GM12891 (cell line): Measurements from ENCODE around the gene SIAH1.

Source experiments
- PAX5 ChIP-seq: IDR thresholded peaks from 2 replicates; pipeline ENCODE4 v1.6.1; 2011; ENCODE audit warnings: low read length, moderate library complexity, mild to moderate bottlenecking; ENCODE audit not compliant: insufficient read depth, severe bottlenecking
- POLR2A ChIP-seq: IDR thresholded peaks from 2 replicates; pipeline ENCODE4 v1.6.1; 2011; ENCODE audit warnings: low read depth, low read length, control low read depth
- POLR2AphosphoS5 ChIP-seq: IDR thresholded peaks from 2 replicates; pipeline ENCODE4 v1.6.1; 2011; ENCODE audit warnings: low read depth, low read length, control low read depth
- POU2F2 ChIP-seq: IDR thresholded peaks from 2 replicates; pipeline ENCODE4 v1.6.1; 2011; ENCODE audit warnings: low read depth, mild to moderate bottlenecking, control low read depth, low read length, moderate library complexity
- SPI1 ChIP-seq: IDR thresholded peaks from 2 replicates; pipeline ENCODE4 v1.6.1; 2011; ENCODE audit warnings: low read depth, low read length, control low read depth
- TAF1 ChIP-seq: IDR thresholded peaks from 2 replicates; pipeline ENCODE4 v1.6.1; 2011; ENCODE audit warnings: low read depth, low read length, control low read depth

DNA sequence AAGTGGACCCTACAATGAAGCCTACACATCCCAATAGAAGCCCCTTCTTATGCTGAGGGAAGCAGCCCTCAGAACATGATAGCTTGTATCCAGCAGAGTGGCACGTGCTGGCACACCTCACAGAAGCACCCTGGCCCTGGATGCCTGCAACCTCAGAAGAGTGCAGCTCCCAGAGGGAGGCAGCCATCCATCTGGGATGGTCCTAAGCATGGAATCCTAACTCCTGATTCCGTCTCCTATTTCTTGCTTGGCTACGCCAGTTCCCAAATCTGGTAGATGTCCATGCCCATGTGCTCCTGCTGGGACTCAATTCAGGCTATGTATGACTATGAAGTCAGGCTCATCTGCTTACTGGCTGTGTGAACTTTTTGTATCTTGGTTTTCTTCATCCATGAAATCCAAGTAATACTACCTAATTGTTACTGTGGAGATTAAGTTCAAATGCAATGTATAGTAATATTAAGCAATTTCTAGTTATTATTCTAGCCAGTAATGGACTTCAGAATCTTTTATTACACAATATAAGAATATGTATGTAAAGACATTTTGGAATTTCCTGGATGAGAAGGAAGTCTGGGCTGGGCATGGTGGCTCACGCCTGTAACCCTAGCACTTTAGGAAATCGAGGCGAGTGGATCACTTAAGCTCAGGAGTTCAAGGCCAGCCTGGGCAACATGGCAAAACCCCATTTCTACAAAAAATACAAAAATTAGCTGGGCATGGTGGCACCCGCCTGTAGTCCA lies 32.4 kb downstream of the SIAH1 start:
- TF ChIP-seq POLR2A (no peak), SPI1 (no peak), POLR2AphosphoS5 (no peak), TAF1 (no peak), POU2F2 (no peak), PAX5 (no peak)
